ENCODE results near the gene IPO4. TPM values are rescaled to one million over a fixed set of nuclear protein-coding genes. Genes with fewer than 3 reads are reported as not detected.
A peak's percentile ranks its signal among the peaks of the same experiment; 100 is the strongest.

Gene IPO4
- total and polyA plus RNA-seq, 2 of the 13 experiments (the other 11 are each of a cell fraction or from before 2014, with no cell fraction given) = 39.0 to 179 TPM

DNA sequence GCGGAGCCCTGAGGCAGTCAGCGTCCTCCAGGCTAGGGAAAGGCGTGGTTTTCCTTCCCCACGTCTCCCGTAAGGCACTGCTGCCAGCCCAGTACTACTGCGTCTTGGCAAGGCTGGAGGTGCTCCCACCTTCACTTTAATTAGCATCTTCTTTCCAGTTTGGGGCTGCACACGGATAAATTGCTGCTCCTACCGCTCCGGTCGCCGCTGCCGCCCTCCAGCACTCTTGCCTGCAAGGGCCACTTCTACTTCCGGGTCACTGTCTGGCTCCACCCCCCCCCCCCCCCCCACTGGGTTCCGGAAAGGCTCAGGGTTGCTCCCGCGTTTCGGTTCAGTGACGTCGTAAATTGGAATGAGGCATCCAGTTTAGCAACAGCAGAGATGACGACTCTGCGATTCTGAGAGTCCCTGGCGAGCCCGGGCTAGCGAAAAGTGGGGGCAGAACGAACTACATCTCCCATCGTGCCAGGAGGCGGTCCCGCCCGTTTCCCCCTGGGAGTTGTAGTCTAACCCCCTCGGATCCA is 43.6 kb upstream of the IPO4 start, which contains the start of gene NEDD8 (continued):
- TF ChIP-seq, protein P1, sequence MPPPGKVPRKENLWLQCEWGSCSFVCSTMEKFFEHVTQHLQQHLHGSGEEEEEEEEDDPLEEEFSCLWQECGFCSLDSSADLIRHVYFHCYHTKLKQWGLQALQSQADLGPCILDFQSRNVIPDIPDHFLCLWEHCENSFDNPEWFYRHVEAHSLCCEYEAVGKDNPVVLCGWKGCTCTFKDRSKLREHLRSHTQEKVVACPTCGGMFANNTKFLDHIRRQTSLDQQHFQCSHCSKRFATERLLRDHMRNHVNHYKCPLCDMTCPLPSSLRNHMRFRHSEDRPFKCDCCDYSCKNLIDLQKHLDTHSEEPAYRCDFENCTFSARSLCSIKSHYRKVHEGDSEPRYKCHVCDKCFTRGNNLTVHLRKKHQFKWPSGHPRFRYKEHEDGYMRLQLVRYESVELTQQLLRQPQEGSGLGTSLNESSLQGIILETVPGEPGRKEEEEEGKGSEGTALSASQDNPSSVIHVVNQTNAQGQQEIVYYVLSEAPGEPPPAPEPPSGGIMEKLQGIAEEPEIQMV (CRISPR knock-in tag; IDR thresholded peaks at IDR 0.05; ENCODE audit: low read depth) = no peak; the same call in none of the 2 replicates
- TF ChIP-seq, protein P2, sequence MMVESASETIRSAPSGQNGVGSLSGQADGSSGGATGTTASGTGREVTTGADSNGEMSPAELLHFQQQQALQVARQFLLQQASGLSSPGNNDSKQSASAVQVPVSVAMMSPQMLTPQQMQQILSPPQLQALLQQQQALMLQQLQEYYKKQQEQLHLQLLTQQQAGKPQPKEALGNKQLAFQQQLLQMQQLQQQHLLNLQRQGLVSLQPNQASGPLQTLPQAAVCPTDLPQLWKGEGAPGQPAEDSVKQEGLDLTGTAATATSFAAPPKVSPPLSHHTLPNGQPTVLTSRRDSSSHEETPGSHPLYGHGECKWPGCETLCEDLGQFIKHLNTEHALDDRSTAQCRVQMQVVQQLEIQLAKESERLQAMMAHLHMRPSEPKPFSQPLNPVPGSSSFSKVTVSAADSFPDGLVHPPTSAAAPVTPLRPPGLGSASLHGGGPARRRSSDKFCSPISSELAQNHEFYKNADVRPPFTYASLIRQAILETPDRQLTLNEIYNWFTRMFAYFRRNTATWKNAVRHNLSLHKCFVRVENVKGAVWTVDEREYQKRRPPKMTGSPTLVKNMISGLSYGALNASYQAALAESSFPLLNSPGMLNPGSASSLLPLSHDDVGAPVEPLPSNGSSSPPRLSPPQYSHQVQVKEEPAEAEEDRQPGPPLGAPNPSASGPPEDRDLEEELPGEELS (CRISPR knock-in tag; IDR thresholded peaks at IDR 0.05) = no peak; the same call in 1 of the 2 replicates
- TF ChIP-seq RNF2 (conservative IDR thresholded peaks at IDR 0.05; ENCODE audit: low read depth) (no peak), SPEN (CRISPR knock-in tag; IDR thresholded peaks at IDR 0.05; ENCODE audit: low read depth) (peak; percentile 29), KDM4B (CRISPR knock-in tag; IDR thresholded peaks at IDR 0.05) (peak; percentile 14; the same call in 1 of the 2 replicates), ZBTB7B (CRISPR knock-in tag; IDR thresholded peaks at IDR 0.05) (no peak), ZNF530 (CRISPR knock-in tag; IDR thresholded peaks at IDR 0.05; ENCODE audit: low read depth) (peak; percentile 91; the same call in 1 of the 2 replicates), ASH2L (IDR thresholded peaks at IDR 0.05; ENCODE audit: insufficient read length, low read depth, low read length) (no peak), SP4 (CRISPR knock-in tag; IDR thresholded peaks at IDR 0.05) (peak; percentile 90), ADNP (CRISPR knock-in tag; IDR thresholded peaks at IDR 0.05) (no peak), ZNF138 (CRISPR knock-in tag; IDR thresholded peaks at IDR 0.05; ENCODE audit: low read depth) (peak; percentile 99), GATAD1 (CRISPR knock-in tag; IDR thresholded peaks at IDR 0.05) (peak; percentile 87)
- TF ChIP-seq, protein P3, sequence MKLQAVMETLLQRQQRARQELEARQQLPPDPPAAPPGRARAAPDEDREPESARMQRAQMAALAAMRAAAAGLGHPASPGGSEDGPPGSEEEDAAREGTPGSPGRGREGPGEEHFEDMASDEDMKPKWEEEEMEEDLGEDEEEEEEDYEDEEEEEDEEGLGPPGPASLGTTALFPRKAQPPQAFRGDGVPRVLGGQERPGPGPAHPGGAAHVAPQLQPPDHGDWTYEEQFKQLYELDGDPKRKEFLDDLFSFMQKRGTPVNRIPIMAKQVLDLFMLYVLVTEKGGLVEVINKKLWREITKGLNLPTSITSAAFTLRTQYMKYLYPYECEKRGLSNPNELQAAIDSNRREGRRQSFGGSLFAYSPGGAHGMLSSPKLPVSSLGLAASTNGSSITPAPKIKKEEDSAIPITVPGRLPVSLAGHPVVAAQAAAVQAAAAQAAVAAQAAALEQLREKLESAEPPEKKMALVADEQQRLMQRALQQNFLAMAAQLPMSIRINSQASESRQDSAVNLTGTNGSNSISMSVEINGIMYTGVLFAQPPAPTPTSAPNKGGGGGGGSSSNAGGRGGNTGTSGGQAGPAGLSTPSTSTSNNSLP (IDR thresholded peaks at IDR 0.05; ENCODE audit: low read depth, low read length) = peak; percentile 4; the same call in 1 of the 2 replicates
- TF ChIP-seq, protein P4, sequence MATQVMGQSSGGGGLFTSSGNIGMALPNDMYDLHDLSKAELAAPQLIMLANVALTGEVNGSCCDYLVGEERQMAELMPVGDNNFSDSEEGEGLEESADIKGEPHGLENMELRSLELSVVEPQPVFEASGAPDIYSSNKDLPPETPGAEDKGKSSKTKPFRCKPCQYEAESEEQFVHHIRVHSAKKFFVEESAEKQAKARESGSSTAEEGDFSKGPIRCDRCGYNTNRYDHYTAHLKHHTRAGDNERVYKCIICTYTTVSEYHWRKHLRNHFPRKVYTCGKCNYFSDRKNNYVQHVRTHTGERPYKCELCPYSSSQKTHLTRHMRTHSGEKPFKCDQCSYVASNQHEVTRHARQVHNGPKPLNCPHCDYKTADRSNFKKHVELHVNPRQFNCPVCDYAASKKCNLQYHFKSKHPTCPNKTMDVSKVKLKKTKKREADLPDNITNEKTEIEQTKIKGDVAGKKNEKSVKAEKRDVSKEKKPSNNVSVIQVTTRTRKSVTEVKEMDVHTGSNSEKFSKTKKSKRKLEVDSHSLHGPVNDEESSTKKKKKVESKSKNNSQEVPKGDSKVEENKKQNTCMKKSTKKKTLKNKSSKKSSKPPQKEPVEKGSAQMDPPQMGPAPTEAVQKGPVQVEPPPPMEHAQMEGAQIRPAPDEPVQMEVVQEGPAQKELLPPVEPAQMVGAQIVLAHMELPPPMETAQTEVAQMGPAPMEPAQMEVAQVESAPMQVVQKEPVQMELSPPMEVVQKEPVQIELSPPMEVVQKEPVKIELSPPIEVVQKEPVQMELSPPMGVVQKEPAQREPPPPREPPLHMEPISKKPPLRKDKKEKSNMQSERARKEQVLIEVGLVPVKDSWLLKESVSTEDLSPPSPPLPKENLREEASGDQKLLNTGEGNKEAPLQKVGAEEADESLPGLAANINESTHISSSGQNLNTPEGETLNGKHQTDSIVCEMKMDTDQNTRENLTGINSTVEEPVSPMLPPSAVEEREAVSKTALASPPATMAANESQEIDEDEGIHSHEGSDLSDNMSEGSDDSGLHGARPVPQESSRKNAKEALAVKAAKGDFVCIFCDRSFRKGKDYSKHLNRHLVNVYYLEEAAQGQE (IDR thresholded peaks at IDR 0.05; ENCODE audit: borderline replicate concordance in 1 of 2, low read depth in 1 of 2, low read length in 2 of 2) = 0 out of 4 replicates have a peak, but pooled peaks of 1 of the 2 experiments have one; percentile 33
- TF ChIP-seq, protein P5, sequence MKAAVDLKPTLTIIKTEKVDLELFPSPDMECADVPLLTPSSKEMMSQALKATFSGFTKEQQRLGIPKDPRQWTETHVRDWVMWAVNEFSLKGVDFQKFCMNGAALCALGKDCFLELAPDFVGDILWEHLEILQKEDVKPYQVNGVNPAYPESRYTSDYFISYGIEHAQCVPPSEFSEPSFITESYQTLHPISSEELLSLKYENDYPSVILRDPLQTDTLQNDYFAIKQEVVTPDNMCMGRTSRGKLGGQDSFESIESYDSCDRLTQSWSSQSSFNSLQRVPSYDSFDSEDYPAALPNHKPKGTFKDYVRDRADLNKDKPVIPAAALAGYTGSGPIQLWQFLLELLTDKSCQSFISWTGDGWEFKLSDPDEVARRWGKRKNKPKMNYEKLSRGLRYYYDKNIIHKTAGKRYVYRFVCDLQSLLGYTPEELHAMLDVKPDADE (CRISPR knock-in tag; IDR thresholded peaks at IDR 0.05) = no peak; the same call in 1 of the 2 replicates
- TF ChIP-seq, protein P6, sequence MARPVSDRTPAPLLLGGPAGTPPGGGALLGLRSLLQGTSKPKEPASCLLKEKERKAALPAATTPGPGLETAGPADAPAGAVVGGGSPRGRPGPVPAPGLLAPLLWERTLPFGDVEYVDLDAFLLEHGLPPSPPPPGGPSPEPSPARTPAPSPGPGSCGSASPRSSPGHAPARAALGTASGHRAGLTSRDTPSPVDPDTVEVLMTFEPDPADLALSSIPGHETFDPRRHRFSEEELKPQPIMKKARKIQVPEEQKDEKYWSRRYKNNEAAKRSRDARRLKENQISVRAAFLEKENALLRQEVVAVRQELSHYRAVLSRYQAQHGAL (CRISPR knock-in tag; IDR thresholded peaks at IDR 0.05; ENCODE audit: not compliant biosample characterization) = no peak

Data from HepG2 (cell line).